ENCODE results near the gene LDHA.

LDHA gene

GRCh38 chr11:18394275-18394927 is at the start of gene LDHA:
LDHA (plus strand) TSS chr11:18394563; CDS start chr11:18396843, 2,280 bp downstream.
- peak; percentile 98 to 99 for DNase-seq (ENCODE audit: low read depth in 2 of 2)

- DNase-seq (ENCODE audit: low read depth in 2 of 2): no peak
Observed at GRCh38 chr11:18347471-18348125, 46.8 kb upstream of the LDHA start.

GRCh38 chr11:18352581-18352980 is 41.8 kb upstream of the LDHA start:
- no peak for DNase-seq (ENCODE audit: low read depth in 2 of 2)

GRCh38 chr11:18358646-18359045 is 35.7 kb upstream of the LDHA start:
- DNase-seq (ENCODE audit: low read depth in 2 of 2): no peak

- DNase-seq (ENCODE audit: low read depth in 2 of 2): no peak
Observed at GRCh38 chr11:18361154-18361553, 33.2 kb upstream of the LDHA start.

GRCh38 chr11:18364495-18365073 is 29.8 kb upstream of the LDHA start:
- no peak for DNase-seq (ENCODE audit: low read depth in 2 of 2)

- no peak for DNase-seq (ENCODE audit: low read depth in 2 of 2)
Observed at GRCh38 chr11:18365741-18366140, 28.6 kb upstream of the LDHA start.

- no peak for DNase-seq (ENCODE audit: low read depth in 2 of 2)
Observed at GRCh38 chr11:18366286-18366685, 28.1 kb upstream of the LDHA start.

GRCh38 chr11:18367431-18367830 is 26.9 kb upstream of the LDHA start:
- no peak for DNase-seq (ENCODE audit: low read depth in 2 of 2)

GRCh38 chr11:18368221-18368620 is 26.1 kb upstream of the LDHA start:
- DNase-seq (ENCODE audit: low read depth in 2 of 2): no peak

GRCh38 chr11:18369398-18369797 is 25.0 kb upstream of the LDHA start:
- DNase-seq (ENCODE audit: low read depth in 2 of 2): no peak

GRCh38 chr11:18371279-18371678 is 23.1 kb upstream of the LDHA start:
- DNase-seq (ENCODE audit: low read depth in 2 of 2): no peak

- no peak for DNase-seq (ENCODE audit: low read depth in 2 of 2)
Observed at GRCh38 chr11:18372201-18372600, 22.2 kb upstream of the LDHA start.

- no peak for DNase-seq (ENCODE audit: low read depth in 2 of 2)
Observed at GRCh38 chr11:18374956-18375355, 19.4 kb upstream of the LDHA start.

GRCh38 chr11:18375941-18376340 is 18.4 kb upstream of the LDHA start:
- no peak for DNase-seq (ENCODE audit: low read depth in 2 of 2)

GRCh38 chr11:18379201-18379600 is 15.2 kb upstream of the LDHA start:
- DNase-seq (ENCODE audit: low read depth in 2 of 2): no peak

- DNase-seq (ENCODE audit: low read depth in 2 of 2): peak; percentile 56 to 85
Observed at GRCh38 chr11:18383388-18384156, 10.8 kb upstream of the LDHA start.

- DNase-seq (ENCODE audit: low read depth in 2 of 2): no peak
Observed at GRCh38 chr11:18384157-18384641, 10.2 kb upstream of the LDHA start.

GRCh38 chr11:18390088-18390487 is 4.3 kb upstream of the LDHA start:
- DNase-seq (ENCODE audit: low read depth in 2 of 2): no peak

GRCh38 chr11:18392434-18393321 is 1.7 kb upstream of the LDHA start:
- DNase-seq (ENCODE audit: low read depth in 2 of 2): no peak

GRCh38 chr11:18393581-18394274 is 635 bp upstream of the LDHA start:
- DNase-seq (ENCODE audit: low read depth in 2 of 2): no peak

All from stimulated activated CD4-positive, alpha-beta T cell treated with anti-CD3 and anti-CD28 coated beads, Interleukin-15, amount 100 ng/mL, for 48 hours (primary cell).